Stimulated activated CD4-positive, alpha-beta T cell treated with anti-CD3 and anti-CD28 coated beads, TNF-alpha, amount 100 ng/mL, for 24 hours (primary cell): ENCODE results near the gene SNRNP70.
A peak's percentile ranks its signal among the peaks of the same experiment; 100 is the strongest.
"Not testable (repeated sequence)": the region's sequence is repeated elsewhere in the genome, so short reads cannot be mapped to it uniquely, and the experiment has no call there.

Source experiments
- DNase-seq, 3 experiments: peaks; one replicate each; pipeline ENCODE4 v3.0.0-alpha.2; 2020; ENCODE audit warnings: low read depth in 3 of 3

Gene SNRNP70

GRCh38 chr19:49120325-49120683 is 35.1 kb downstream of the SNRNP70 start:
- DNase-seq: no peak

- no peak for DNase-seq
These were observed 35.6 kb downstream of the SNRNP70 start for GRCh38 chr19:49120868-49121267.

- not testable (repeated sequence) for DNase-seq
These were observed 36.6 kb downstream of the SNRNP70 start for GRCh38 chr19:49121841-49122240.

- DNase-seq: not testable (repeated sequence)
These were observed 38.0 kb downstream of the SNRNP70 start for GRCh38 chr19:49123285-49123684.

GRCh38 chr19:49125025-49125731 is 39.9 kb downstream of the SNRNP70 start:
- DNase-seq: no peak

GRCh38 chr19:49126575-49126974 is 41.3 kb downstream of the SNRNP70 start:
- DNase-seq: no peak

- not testable (repeated sequence) for DNase-seq
These were observed 42.0 kb downstream of the SNRNP70 start for GRCh38 chr19:49127225-49127624.

GRCh38 chr19:49127674-49128544 is 42.7 kb downstream of the SNRNP70 start:
- DNase-seq: peak; percentile 88 to 95 (median 92)

- DNase-seq: no peak
These were observed 43.4 kb downstream of the SNRNP70 start for GRCh38 chr19:49128545-49129237.

GRCh38 chr19:49129238-49129583 is 44.0 kb downstream of the SNRNP70 start:
- DNase-seq: no peak

GRCh38 chr19:49130325-49130724 is 45.1 kb downstream of the SNRNP70 start:
- no peak for DNase-seq

- DNase-seq: no peak
These were observed 47.8 kb downstream of the SNRNP70 start for GRCh38 chr19:49132974-49133609.

- DNase-seq: peak in 1 of 3 experiments; percentile 56
These were observed 48.6 kb downstream of the SNRNP70 start for GRCh38 chr19:49133621-49134454.

GRCh38 chr19:49135686-49136085 is 50.4 kb downstream of the SNRNP70 start:
- DNase-seq: no peak

- DNase-seq: no peak
These were observed 51.5 kb downstream of the SNRNP70 start for GRCh38 chr19:49136771-49137171.

- no peak for DNase-seq
These were observed 55.7 kb downstream of the SNRNP70 start for GRCh38 chr19:49140951-49141350.

- DNase-seq: no peak
These were observed 56.1 kb downstream of the SNRNP70 start for GRCh38 chr19:49141352-49141751.

- peak in 2 of 3 experiments; percentile 42 to 74 for DNase-seq
These were observed 57.6 kb downstream of the SNRNP70 start for GRCh38 chr19:49142866-49143335.

- peak; percentile 62 to 80 (median 64) for DNase-seq
These were observed 60.5 kb downstream of the SNRNP70 start for GRCh38 chr19:49145573-49146407.

GRCh38 chr19:49146408-49146770 is 61.1 kb downstream of the SNRNP70 start:
- DNase-seq: not testable (repeated sequence)
